A549 treated with Hydrocortisone at 1 μM for 4 hours (cell line): ENCODE results near the gene RTN4IP1. TPM values are rescaled to one million over a fixed set of nuclear protein-coding genes. Genes with fewer than 3 reads are reported as not detected.

ENCODE experiments used
- total RNA-seq: library from RNA; stranded (reverse); fragments of 200-300 nt; extraction: Qiagen RNA extraction; gene quantifications from 5 replicates; pipeline ENCODE4 v1.2.3, GENCODE V29; 2022

The RTN4IP1 gene
- total RNA-seq: 9.2 to 11.1 TPM (median 10.4 TPM) in 5 replicates

GRCh38 chr6:106629103-106629858 is at the start of gene RTN4IP1, which contains the start of gene QRSL1:
Gene RTN4IP1, minus strand, starts transcription at chr6:106629498. Its CDS starts 477 bp downstream, at chr6:106629021.
Gene QRSL1, plus strand, starts transcription at chr6:106629578. Its CDS starts 104 bp downstream, at chr6:106629682.

Other genes starting within 250 kb of the RTN4IP1 start
- 7.1 to 9.6 TPM (median 7.7 TPM) in 5 replicates for gene QRSL1, start 80 bp upstream of the RTN4IP1 start, total RNA-seq